ENCODE measurements around the gene KRT79. TPM values are rescaled to one million over a fixed set of nuclear protein-coding genes. Genes with fewer than 3 reads are reported as not detected.
A peak's percentile ranks its signal among the peaks of the same experiment; 100 is the strongest.

KRT79 gene
- total and polyA plus RNA-seq, 2 of the 8 experiments (the other 6 are each of a cell fraction or from before 2014, with no cell fraction given) = not detected

DNA sequence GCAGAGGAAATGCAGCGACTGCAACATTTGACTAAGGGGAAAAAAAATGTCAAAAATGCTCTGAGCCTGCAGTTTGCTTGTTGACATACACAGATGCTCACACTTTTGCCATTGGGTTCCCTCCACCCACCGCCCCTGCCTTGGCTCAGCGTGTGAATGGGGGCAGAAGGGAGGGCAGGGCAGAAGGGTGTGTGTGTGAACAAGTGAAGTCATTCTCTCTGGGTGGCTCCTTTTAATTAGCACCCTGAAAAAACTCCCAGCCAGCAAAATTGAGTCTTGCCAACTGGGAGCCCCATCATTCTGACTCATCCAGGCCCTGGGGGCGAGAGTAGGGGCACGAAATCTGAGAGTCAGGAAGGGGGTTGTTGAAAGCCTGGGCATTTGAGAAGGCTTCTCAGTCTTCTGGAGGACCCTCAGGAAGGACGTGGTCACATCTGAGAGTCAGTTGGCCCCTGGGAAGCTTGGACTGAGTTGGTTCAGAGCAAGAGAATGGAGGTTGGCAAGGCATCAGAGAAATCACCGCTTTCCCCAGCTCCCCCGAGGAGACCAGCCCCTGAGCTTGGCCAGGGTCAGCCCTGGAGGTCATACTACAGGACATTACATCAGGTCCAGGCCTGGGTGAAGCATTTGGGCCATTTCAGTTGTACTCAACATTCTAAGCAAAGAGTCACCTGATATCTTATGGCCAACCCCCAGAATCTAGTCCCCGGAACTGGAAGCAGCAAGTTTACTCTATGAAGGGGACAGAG, 37.4 kb upstream of the KRT79 start:
- no peak for DNase-seq (ENCODE audit: low read depth in 1 of 2, low spot score in 2 of 2)
- no peak for TF ChIP-seq SP4 (IDR thresholded peaks at IDR 0.05; ENCODE audit: low read length)

More for the DNA sequence above, 37.4 kb upstream of the KRT79 start:
- Histone ChIP-seq H2BK120ac (replicated peaks; ENCODE audit: low read depth, low read length) (no peak overlapping the region), H2BK20ac (ENCODE audit: low read length) (no peak overlapping the region), H4K5ac (ENCODE audit: insufficient read length, low read depth, low read length) (no peak overlapping the region), H3K4me2 (ENCODE audit: insufficient read depth in 1 of 2, low read depth in 2 of 2, low read length in 2 of 2) (no peak overlapping the region), H2BK15ac (ENCODE audit: low read length) (no peak overlapping the region), H4K91ac (replicated peaks; ENCODE audit: insufficient read length, low read length) (no peak overlapping the region), H3K27ac (ENCODE audit: low read depth, low read length) (no peak overlapping the region), H3K14ac (ENCODE audit: insufficient read length) (no peak overlapping the region), H2BK5ac (ENCODE audit: low read depth, low read length) (no peak overlapping the region), H4K8ac (ENCODE audit: extremely low read depth, insufficient read depth, low read length) (peak overlapping the region; percentile 40; the same call in 1 of the 2 replicates), H2BK12ac (ENCODE audit: low read depth, low read length) (no peak overlapping the region), H3K4me1 (replicated peaks in 1 of 4; ENCODE audit: control insufficient read depth in 3 of 4, insufficient read depth in 4 of 4, low read length in 3 of 4) (no peaks in the 10 kb centered on the region; a peak in 4 of 7 replicates), H3K18ac (ENCODE audit: extremely low read depth, low read length) (no peak overlapping the region), H4K20me1 (replicated peaks in 1 of 2; ENCODE audit: control insufficient read depth in 1 of 2, insufficient read depth in 2 of 2, low read length in 2 of 2) (peaks cover 0 to 1% of the 10 kb centered on the region in 2 experiments), H2AK5ac (ENCODE audit: low read depth, low read length) (peak overlapping the region; percentile 39; the same call in 1 of the 2 replicates), H3K56ac (replicated peaks; ENCODE audit: insufficient read length, low read depth, low read length) (no peak overlapping the region), H3K4me3 (ENCODE audit: extremely low read depth in 1 of 4, insufficient read depth in 2 of 4, low read depth in 3 of 4, low read length in 4 of 4) (no peak overlapping the region), H3K9me3 (ENCODE audit: insufficient read depth in 2 of 2, low read depth in 1 of 2, low read length in 1 of 2) (no peaks in the 10 kb centered on the region), H3K79me2 (ENCODE audit: control insufficient read depth in 1 of 2, insufficient read depth in 2 of 2, low read length in 2 of 2) (no peaks in the 10 kb centered on the region), H3K27me3 (replicated peaks in 1 of 4; ENCODE audit: control insufficient read depth in 3 of 4, extremely low read depth in 1 of 4, insufficient read depth in 3 of 4, low read length in 3 of 4) (peaks cover 0 to 22% (median 12%) of the 10 kb centered on the region in 4 experiments; a peak in 5 of 7 replicates), H3K23ac (ENCODE audit: insufficient read length) (no peak overlapping the region), H2AFZ (ENCODE audit: low read length) (no peak overlapping the region), H3K23me2 (ENCODE audit: low read depth, low read length) (peaks cover 5% of the 10 kb centered on the region; the same call in 1 of the 2 replicates), H3K9ac (replicated peaks in 1 of 4; ENCODE audit: extremely low read depth in 1 of 4, low read depth in 3 of 4, low read length in 3 of 4) (no peak overlapping the region), H3K4ac (replicated peaks; ENCODE audit: insufficient read length, low read depth, low read length) (no peak overlapping the region), H3K79me1 (ENCODE audit: low read depth, low read length) (no peaks in the 10 kb centered on the region), H3K36me3 (ENCODE audit: control insufficient read depth in 2 of 4, insufficient read depth in 4 of 4, low read length in 3 of 4) (no peaks in the 10 kb centered on the region)
- WGBS, 2 experiments (ENCODE audit: extremely low coverage in 1 of 2, insufficient coverage in 1 of 2, insufficient read length in 1 of 2, insufficient replicate concordance in 2 of 2, low coverage in 1 of 2, low lambda C conversion rate in 2 of 2, missing lambda C conversion rate in 1 of 2) = 70% methylated on average over 9 of the region's 9 CpGs; no CpG with 5 or more reads in 1 of the 2 experiments
- FAIRE-seq = no peak
- ChIA-PET POLR2A (ENCODE audit: partially characterized antibody) (no interaction called here), CTCF (ENCODE audit: partially characterized antibody) (interaction anchor here (0.7 to 22.2 kb wide), 49 partner anchors 10 to 731 kb away, joined by 3 to 502 read pairs (median 5); partner anchors contain the start of genes KRT3 and KRT73)

Data from H1 (cell line).